ENCODE results near the gene C9orf152.
"Not testable (repeated sequence)": the region's sequence is repeated elsewhere in the genome, so short reads cannot be mapped to it uniquely, and the experiment has no call there.

C9orf152 gene

GRCh38 chr9:110214586-110215355 is 6.8 kb upstream of the C9orf152 start:
- DNase-seq (ENCODE audit: low read depth in 2 of 2): no peak

- DNase-seq (ENCODE audit: low read depth in 2 of 2): no peak
These were observed 6.1 kb upstream of the C9orf152 start for GRCh38 chr9:110214090-110214489.

- DNase-seq (ENCODE audit: low read depth in 2 of 2): no peak
These were observed 5.6 kb upstream of the C9orf152 start for GRCh38 chr9:110213413-110214044.

GRCh38 chr9:110207071-110207641 is 803 bp downstream of the C9orf152 start:
- no peak for DNase-seq (ENCODE audit: low read depth in 2 of 2)

- DNase-seq (ENCODE audit: low read depth in 2 of 2): no peak
These were observed 1.6 kb downstream of the C9orf152 start for GRCh38 chr9:110206389-110206788.

- not testable (repeated sequence) for DNase-seq (ENCODE audit: low read depth in 2 of 2)
These were observed 2.3 kb downstream of the C9orf152 start for GRCh38 chr9:110205612-110206011.

- DNase-seq (ENCODE audit: low read depth in 2 of 2): no peak
These were observed 5.7 kb downstream of the C9orf152 start for GRCh38 chr9:110202232-110202631.

GRCh38 chr9:110199643-110200042 is 8.3 kb downstream of the C9orf152 start:
- DNase-seq (ENCODE audit: low read depth in 2 of 2): no peak

GRCh38 chr9:110198357-110198756 is 9.6 kb downstream of the C9orf152 start:
- DNase-seq (ENCODE audit: low read depth in 2 of 2): no peak

GRCh38 chr9:110197330-110198187 is 10.4 kb downstream of the C9orf152 start:
- no peak for DNase-seq (ENCODE audit: low read depth in 2 of 2)

GRCh38 chr9:110196084-110196499 is 11.9 kb downstream of the C9orf152 start:
- not testable (repeated sequence) for DNase-seq (ENCODE audit: low read depth in 2 of 2)

GRCh38 chr9:110192531-110193261 is 15.3 kb downstream of the C9orf152 start:
- DNase-seq (ENCODE audit: low read depth in 2 of 2): no peak

- DNase-seq (ENCODE audit: low read depth in 2 of 2): no peak
These were observed 16.3 kb downstream of the C9orf152 start for GRCh38 chr9:110191615-110192014.

GRCh38 chr9:110189559-110190320 is 18.2 kb downstream of the C9orf152 start:
- no peak for DNase-seq (ENCODE audit: low read depth in 2 of 2)

- no peak for DNase-seq (ENCODE audit: low read depth in 2 of 2)
These were observed 19.0 kb downstream of the C9orf152 start for GRCh38 chr9:110188991-110189390.

- no peak for DNase-seq (ENCODE audit: low read depth in 2 of 2)
These were observed 19.9 kb downstream of the C9orf152 start for GRCh38 chr9:110188101-110188500.

- no peak for DNase-seq (ENCODE audit: low read depth in 2 of 2)
These were observed 20.8 kb downstream of the C9orf152 start for GRCh38 chr9:110187126-110187525.

- no peak for DNase-seq (ENCODE audit: low read depth in 2 of 2)
These were observed 21.7 kb downstream of the C9orf152 start for GRCh38 chr9:110186254-110186653.

- no peak for DNase-seq (ENCODE audit: low read depth in 2 of 2)
These were observed 22.2 kb downstream of the C9orf152 start for GRCh38 chr9:110185806-110186205.

Measured in stimulated activated CD4-positive, alpha-beta T cell treated with anti-CD3 and anti-CD28 coated beads, Interleukin-1b, Interleukin-23, amount 100 ng/mL, for 1 hour (primary cell).